HEK293 (cell line): ENCODE results near the gene CAMK2B.

ENCODE experiments used
- ATF2 ChIP-seq: fragments of 450-650 bp; formaldehyde crosslinking; IDR thresholded peaks from 2 replicates; pipeline ENCODE4 v1.5.1; 2016; ENCODE audit warnings: missing biosample characterization, missing genetic modification characterization, low read depth
- CTCF ChIP-seq: fragments of 450-650 bp; formaldehyde crosslinking; IDR thresholded peaks from 2 replicates; pipeline ENCODE4 v1.5.1; 2016; ENCODE audit warnings: missing biosample characterization, missing genetic modification characterization
- INSM2 ChIP-seq: fragments of 450-650 bp; formaldehyde crosslinking; IDR thresholded peaks from 2 replicates; pipeline ENCODE4 v1.5.1; 2016; ENCODE audit warnings: missing biosample characterization, missing genetic modification characterization
- KLF17 ChIP-seq: fragments of 450-650 bp; formaldehyde crosslinking; IDR thresholded peaks from 2 replicates; pipeline ENCODE4 v1.5.1; 2016; ENCODE audit warnings: missing biosample characterization, missing genetic modification characterization
- OSR2 ChIP-seq: fragments of 450-650 bp; formaldehyde crosslinking; IDR thresholded peaks from 2 replicates; pipeline ENCODE4 v1.5.1; 2016; ENCODE audit warnings: missing biosample characterization, missing genetic modification characterization
- PATZ1 ChIP-seq: fragments of 450-650 bp; formaldehyde crosslinking; IDR thresholded peaks from 2 replicates; pipeline ENCODE4 v1.5.1; 2016; ENCODE audit warnings: missing biosample characterization, missing genetic modification characterization
- ZFP41 ChIP-seq: fragments of 450-650 bp; formaldehyde crosslinking; IDR thresholded peaks from 2 replicates; pipeline ENCODE4 v1.5.1; 2016; ENCODE audit warnings: missing biosample characterization, missing genetic modification characterization, borderline replicate concordance
- ZNF146 ChIP-seq: fragments of 450-650 bp; formaldehyde crosslinking; IDR thresholded peaks from 2 replicates; pipeline ENCODE4 v1.5.1; 2016; ENCODE audit warnings: missing biosample characterization, missing genetic modification characterization
- ZNF148 ChIP-seq: fragments of 450-650 bp; formaldehyde crosslinking; IDR thresholded peaks from 2 replicates; pipeline ENCODE4 v1.5.0; 2017; ENCODE audit warnings: missing biosample characterization, missing genetic modification characterization, borderline replicate concordance
- ZNF521 ChIP-seq: fragments of 450-650 bp; formaldehyde crosslinking; IDR thresholded peaks from 2 replicates; pipeline ENCODE4 v1.5.1; 2017; ENCODE audit warnings: missing biosample characterization, mild to moderate bottlenecking, missing genetic modification characterization
- ZNF530 ChIP-seq: fragments of 450-650 bp; formaldehyde crosslinking; IDR thresholded peaks from 2 replicates; pipeline ENCODE4 v1.5.1; 2016; ENCODE audit warnings: low read depth, missing biosample characterization, missing genetic modification characterization
- ZNF544 ChIP-seq: fragments of 450-650 bp; formaldehyde crosslinking; IDR thresholded peaks from 2 replicates; pipeline ENCODE4 v1.5.0; 2017; ENCODE audit warnings: missing biosample characterization, missing genetic modification characterization
- ZNF658 ChIP-seq: fragments of 450-650 bp; formaldehyde crosslinking; IDR thresholded peaks from 2 replicates; pipeline ENCODE4; 2016; ENCODE audit warnings: missing biosample characterization, missing genetic modification characterization

- TF ChIP-seq ZNF148 (tag by site-specific recombination) = no peak
- TF ChIP-seq KLF17 (tag by site-specific recombination) = no peak
- no peak for TF ChIP-seq ATF2 (tag by site-specific recombination)
- no peak for TF ChIP-seq OSR2
- TF ChIP-seq PATZ1 = no peak
- no peak for TF ChIP-seq ZNF658 (tag by site-specific recombination)
- TF ChIP-seq ZNF544 = no peak
- TF ChIP-seq ZFP41 = no peak
- no peak for TF ChIP-seq CTCF (tag by site-specific recombination)
- TF ChIP-seq ZNF146 (tag by site-specific recombination) = no peak
- TF ChIP-seq INSM2 = no peak
- no peak for TF ChIP-seq ZNF521 (tag by site-specific recombination)
- no peak for TF ChIP-seq ZNF530 (tag by site-specific recombination)
These were observed 94.3 kb downstream of the CAMK2B start for GRCh38 chr7:44231088-44231487.
